Fibroblast of skin of right biceps (primary cell): ENCODE data around the gene ATG101.

ENCODE experiments used
- DNase-seq: peaks from one replicate; pipeline ENCODE4 v3.0.0-alpha.2; 2013

ATG101 gene, protein sequence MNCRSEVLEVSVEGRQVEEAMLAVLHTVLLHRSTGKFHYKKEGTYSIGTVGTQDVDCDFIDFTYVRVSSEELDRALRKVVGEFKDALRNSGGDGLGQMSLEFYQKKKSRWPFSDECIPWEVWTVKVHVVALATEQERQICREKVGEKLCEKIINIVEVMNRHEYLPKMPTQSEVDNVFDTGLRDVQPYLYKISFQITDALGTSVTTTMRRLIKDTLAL

DNA sequence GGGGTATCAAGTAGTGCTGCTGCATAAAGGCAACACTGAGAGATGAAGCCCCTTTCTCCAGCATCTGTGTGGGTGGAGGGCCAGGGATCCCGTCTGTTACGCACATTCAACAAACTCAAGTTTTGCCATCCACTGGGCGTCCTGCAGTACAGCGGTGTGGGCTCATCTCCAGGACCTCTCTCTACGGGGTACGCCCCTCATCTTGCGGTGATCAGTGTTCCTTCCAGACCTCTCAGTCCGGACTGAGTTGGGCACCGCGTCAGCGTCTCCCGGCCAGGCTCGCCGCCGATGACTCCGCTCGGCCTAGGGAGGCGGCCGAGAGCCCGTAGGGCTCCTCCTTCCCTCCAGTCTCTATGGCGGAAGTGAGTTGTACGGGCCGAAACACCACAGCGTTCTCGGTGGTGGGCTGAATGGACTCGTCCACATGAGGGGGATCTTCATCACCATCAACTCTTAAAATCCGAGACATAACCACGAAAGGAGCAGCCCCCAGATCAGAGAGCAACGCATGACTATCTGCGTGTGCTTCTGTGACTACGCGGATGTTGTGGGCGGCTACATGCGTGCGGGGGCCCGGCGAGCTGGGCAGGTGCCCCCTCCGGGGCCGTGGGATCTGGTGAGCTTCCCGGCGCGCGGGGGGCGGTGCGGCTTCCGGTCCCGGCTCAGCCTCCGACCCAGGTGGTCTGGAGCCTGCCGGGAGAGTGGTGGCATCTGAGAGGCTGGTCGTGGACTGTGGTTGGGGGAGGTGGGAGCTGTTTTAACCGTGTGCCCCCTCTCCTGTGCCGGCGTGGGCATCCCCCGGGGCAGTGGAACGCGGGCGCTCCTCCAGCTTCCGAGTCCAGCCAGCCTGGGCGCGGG lies at the start of gene ATG101:
TSS of gene ATG101 (plus strand) at position 652 of the 858 bp plus-strand sequence. CDS start 3,673 bp downstream, outside the sequence.
- peak; percentile 97 for DNase-seq

GRCh38 chr12:52020539-52021336 lies 49.0 kb upstream of the ATG101 start:
- DNase-seq, result peak; percentile 56

DNA sequence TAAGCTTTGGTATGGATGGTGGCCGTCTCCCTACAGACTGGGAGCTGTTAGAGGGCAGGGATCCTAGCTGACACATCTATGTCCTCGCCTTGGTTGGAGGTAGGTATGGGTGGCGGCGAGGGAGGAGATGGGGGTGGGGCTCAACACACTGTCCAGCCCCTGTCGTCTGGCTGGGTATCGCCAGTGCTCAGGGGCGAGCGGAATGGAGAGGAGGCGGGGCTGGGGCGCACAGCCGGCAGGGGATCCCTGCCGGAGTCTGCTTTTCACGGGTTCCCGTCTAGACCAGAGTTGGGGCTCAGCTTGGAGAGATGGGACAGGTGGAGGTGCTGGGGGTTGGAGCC lies 47.0 kb upstream of the ATG101 start:
- no peak for DNase-seq

GRCh38 chr12:52023182-52023975 lies 46.4 kb upstream of the ATG101 start:
- peak; percentile 65 for DNase-seq

- DNase-seq, result no peak
Measured at GRCh38 chr12:52023976-52024688, 45.6 kb upstream of the ATG101 start.

GRCh38 chr12:52024845-52025230 lies 44.9 kb upstream of the ATG101 start:
- DNase-seq, result no peak

GRCh38 chr12:52026263-52026662 lies 43.5 kb upstream of the ATG101 start:
- no peak for DNase-seq

GRCh38 chr12:52027085-52027843 lies 42.5 kb upstream of the ATG101 start:
- no peak for DNase-seq

GRCh38 chr12:52029685-52030084 lies 40.1 kb upstream of the ATG101 start:
- DNase-seq, result peak; percentile 36

DNA sequence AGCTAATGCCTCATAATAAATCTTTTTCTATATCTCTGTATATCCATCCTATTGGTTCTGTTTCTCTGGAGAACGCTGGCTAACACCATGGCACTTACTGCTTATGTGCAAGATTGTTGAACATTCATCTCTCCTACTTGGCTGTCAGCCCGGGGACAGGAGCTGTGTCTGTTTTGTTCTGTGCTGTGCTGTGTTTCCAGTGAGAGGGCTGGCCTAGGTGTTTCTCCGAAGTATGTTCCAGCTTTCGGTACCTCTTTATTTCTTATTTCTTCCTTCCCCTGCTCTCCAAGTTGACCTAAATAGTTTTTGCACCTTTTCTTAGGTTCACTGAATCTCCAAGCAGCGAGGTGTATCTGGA lies 37.4 kb upstream of the ATG101 start:
- DNase-seq, result peak; percentile 67

- peak; percentile 97 for DNase-seq
Measured at GRCh38 chr12:52032804-52033445, 36.9 kb upstream of the ATG101 start.

DNA sequence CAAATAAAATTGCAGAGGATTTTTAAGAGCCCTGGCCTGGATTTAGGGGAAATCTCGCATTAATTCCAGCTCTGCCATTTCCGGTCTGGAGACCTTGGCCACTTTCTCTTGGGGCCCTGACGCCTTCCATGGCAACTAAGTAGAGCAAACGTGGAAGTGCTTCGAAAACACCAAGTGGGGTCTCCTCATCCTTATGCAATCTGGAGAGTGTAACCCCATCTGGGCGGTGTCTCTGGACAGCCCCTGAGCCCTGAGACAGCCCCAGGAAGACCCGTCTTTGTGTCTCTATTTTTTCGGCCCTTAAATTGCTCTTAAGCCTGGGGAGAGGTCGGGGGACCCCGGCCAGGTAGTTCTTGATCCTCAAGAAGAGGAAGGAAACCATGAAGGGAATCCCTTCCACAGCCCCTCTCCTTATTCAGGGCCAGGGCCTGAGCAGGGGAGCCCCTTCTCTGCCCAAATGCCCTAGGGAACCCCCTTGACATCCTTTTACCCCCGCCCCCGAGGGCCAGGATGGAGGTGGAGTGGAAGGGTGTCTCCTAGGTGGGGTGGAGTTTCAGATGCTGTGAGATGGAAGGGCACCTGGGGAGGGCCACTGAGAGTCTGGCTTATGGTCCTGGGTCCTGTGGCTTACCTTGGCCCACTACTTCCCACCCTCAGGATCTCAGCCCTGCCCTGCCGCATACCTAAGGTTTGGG lies 36.2 kb upstream of the ATG101 start:
- DNase-seq, result no peak

- no peak for DNase-seq
Measured at GRCh38 chr12:52035190-52035589, 34.6 kb upstream of the ATG101 start.

DNA sequence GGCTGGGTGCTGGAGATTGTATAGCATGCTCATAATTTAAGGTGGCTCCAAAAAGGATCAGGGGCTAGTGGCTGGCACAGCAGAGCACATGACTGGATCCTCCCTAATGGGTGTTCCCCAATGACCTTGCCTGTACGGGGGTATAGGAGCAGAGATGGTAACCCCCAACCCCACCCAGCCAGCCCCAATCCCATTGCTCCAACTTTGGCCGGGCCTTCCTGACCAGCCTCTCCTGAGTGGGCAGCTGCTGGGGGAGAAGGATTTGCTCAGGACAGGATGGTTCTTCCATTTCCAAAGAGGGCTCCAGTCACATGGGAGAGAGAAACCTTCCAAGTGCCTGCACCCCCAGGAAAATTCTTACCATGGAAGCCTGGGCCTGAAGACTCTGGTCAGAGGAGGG lies 33.9 kb upstream of the ATG101 start:
- DNase-seq, result no peak

DNA sequence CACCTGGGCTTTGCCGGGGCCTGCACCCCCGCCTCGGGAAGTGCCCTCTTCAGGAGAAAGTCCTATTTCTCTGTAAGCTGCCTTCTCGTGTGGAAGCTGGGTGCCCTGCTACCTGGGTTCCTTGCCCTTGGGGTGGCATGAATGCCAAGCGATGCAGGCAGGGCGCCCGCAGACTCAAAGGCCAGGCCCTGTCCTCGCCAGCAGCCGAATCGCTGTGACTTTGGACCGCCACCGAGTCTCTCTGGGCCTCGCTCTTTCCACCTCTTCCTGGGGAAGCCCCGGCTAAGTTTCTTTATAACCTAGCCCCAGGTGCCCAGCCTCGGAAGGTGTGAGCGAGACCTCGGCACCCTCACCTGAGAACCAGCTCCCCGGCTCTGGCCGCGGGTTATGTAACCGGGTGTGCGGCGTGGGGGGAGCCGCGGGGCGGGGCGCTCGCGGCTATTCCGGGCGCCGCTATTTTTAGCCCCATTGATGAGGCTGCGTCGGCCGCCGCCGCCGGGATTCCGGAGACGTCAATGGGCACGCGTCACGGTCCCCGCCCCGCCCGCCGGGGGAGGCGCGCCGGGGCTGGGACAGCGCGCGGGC lies 33.1 kb upstream of the ATG101 start:
- DNase-seq, result peak; percentile 88

- peak; percentile 60 for DNase-seq
Measured at GRCh38 chr12:52037248-52037861, 32.4 kb upstream of the ATG101 start.

DNA sequence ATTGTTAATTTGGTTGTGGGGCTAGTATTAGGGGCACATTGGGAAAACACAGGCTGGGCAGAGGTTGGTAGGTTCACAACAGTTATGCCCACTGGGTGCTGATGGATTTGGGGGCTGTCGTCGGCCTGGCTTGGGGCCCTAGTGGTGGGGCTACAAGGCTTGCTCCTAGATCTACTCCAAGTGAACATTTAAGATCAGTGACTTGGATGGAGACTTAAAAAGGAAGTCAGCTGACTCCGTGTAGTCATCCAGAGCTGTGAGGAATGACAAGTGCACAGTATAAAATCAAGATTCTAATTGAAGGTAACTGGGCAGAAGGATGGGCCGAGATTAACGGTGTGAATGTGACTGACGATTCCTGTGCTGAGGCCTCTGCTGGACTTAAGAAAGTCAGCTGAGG lies 31.3 kb upstream of the ATG101 start:
- DNase-seq, result no peak

DNA sequence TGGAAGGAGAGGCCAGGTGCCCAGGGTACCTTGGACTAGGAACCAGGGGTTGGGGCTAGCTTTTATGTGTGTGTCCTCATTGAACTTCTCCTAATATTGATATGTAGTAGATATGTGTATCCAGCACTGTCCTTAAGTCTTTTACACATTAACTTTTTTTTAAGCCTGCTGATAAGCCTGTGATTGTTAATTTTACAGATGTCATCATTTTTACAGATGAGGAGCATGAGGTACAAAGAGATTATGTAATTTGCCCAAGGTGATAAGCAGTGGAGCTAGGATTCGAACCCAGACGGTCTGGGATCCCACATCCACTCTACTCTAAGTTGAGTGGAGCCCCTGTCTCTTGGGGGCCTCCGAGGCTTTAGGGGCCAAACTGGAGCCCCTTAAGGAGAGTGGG lies 28.7 kb upstream of the ATG101 start:
- no peak for DNase-seq

DNA sequence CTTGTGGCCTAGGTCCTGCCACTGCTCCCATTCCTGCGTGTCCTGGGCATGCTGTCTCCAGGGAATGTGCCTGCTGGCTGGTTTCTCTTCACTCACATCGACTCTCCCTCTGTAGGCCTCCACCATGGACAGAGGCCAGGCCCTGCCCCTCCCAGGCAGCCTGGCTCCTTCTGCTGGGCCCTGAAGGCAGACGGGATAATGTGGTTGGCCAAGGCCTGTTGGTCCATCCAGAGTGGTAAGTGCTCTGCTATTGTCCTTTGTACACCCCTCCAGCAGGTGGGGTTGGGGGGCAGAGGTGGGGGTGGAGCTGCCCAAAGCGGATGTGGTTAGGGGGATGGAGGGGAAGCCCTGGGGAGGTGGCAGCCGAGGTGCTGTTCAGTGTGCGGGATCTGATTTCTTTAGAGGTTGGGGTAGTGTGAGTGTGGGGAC lies 28.1 kb upstream of the ATG101 start:
- no peak for DNase-seq
